Fibroblast of lung (primary cell): Measurements from ENCODE around the gene HEMK1.

ENCODE experiments used
- CTCF ChIP-seq, 2 donors: IDR thresholded peaks in 1 of 2; conservative IDR thresholded peaks in 1 of 2; 1 replicate in 1 of 2; 2 replicates in 1 of 2; pipeline ENCODE4 v1.5.1; 2011 to 2012; ENCODE audit warnings: low read length in 2 of 2, control low read depth in 1 of 2, inconsistent platforms in 1 of 2, low read depth in 1 of 2, mild to moderate bottlenecking in 1 of 2
- EZH2 ChIP-seq: IDR thresholded peaks from 2 replicates; pipeline ENCODE4 v1.5.1; 2012; ENCODE audit warnings: low read length, control low read depth, mild to moderate bottlenecking; ENCODE audit errors: missing control alignments

- TF ChIP-seq CTCF (conservative IDR thresholded peaks at IDR 0.05 in 1 of 2, IDR thresholded peaks at IDR 0.05 in 1 of 2; ENCODE audit: low read depth in 1 of 2, low read length in 2 of 2), result no peak
- TF ChIP-seq EZH2, result no peak
Observed at GRCh38 chr3:50525987-50526386, 43.3 kb upstream of the HEMK1 start.
